ENCODE results near the gene ZNF319. TPM values are rescaled to one million over a fixed set of nuclear protein-coding genes. Genes with fewer than 3 reads are reported as not detected.

ZNF319 gene
- total RNA-seq, 4 donors from 2014 or later = 4.4 to 16.0 (median 8.0) TPM

DNA sequence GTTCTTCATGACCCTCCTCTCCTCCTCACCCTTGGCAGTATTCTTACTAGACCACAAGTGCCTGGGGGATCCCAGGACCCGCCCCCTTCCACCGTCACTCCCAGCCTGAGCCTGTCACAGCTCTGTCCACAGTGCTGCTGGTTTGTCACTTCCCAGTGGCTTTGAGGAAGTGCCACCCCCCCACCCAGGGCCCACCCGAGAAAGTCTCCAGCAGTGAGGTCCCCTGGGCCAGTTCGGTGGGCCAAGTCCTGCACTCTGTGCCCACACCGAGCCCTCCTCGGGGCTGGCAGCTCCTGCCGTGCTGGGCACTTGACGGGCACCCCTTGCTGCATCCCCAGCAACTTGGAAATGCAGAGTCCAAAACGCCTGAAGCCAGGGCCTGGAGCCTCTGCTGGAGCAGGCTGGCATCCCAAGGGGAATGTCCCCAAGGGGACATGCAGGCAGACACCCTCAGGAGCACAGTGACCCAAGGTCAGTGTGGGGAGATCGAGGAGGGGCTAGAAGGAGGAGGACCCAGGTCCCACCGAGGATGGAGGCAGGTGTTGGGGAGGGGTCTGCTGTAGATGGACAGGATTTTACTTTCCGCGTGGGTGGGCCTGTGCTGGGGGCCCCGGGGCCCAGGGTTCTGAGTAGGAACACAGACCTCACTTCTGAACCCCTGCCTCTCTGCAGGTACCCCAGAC is 40.6 kb upstream of the ZNF319 start:
- TF ChIP-seq POLR2A (IDR thresholded peaks at IDR 0.05) (no peak), POLR2AphosphoS5 (IDR thresholded peaks at IDR 0.05) (no peak), EP300 (IDR thresholded peaks at IDR 0.05) (no peak)
- TF ChIP-seq, protein P1, sequence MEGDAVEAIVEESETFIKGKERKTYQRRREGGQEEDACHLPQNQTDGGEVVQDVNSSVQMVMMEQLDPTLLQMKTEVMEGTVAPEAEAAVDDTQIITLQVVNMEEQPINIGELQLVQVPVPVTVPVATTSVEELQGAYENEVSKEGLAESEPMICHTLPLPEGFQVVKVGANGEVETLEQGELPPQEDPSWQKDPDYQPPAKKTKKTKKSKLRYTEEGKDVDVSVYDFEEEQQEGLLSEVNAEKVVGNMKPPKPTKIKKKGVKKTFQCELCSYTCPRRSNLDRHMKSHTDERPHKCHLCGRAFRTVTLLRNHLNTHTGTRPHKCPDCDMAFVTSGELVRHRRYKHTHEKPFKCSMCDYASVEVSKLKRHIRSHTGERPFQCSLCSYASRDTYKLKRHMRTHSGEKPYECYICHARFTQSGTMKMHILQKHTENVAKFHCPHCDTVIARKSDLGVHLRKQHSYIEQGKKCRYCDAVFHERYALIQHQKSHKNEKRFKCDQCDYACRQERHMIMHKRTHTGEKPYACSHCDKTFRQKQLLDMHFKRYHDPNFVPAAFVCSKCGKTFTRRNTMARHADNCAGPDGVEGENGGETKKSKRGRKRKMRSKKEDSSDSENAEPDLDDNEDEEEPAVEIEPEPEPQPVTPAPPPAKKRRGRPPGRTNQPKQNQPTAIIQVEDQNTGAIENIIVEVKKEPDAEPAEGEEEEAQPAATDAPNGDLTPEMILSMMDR (IDR thresholded peaks at IDR 0.05) = no peak
- peaks cover 0 to 80% of the 10 kb centered on the region in 2 donors for H3K36me3 ChIP-seq
- H3K27me3 ChIP-seq = no peaks in the 10 kb centered on the region

DNA sequence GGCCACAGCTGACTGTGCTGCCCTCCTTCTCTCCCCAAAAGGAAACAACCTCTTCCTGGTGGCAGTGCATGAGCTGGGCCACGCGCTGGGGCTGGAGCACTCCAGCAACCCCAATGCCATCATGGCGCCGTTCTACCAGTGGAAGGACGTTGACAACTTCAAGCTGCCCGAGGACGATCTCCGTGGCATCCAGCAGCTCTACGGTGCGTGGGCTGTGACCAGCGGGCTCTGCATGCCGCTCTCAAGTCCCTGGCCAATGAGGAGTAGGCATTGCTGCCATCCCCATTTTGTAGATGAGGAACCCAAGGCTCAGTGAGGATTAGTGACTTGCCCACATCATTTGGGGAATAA is 40.0 kb upstream of the ZNF319 start:
- ATAC-seq = no peak
- WGBS, 2 donors (ENCODE audit: low coverage in 1 of 2) = 95% methylated on average over 4 of the region's 12 CpGs; no CpG with 5 or more reads in 1 of the 2 donors
- H3K27ac ChIP-seq = no peak overlapping the region
- no peaks in the 10 kb centered on the region for H3K9me3 ChIP-seq
- H3K4me1 ChIP-seq = peaks cover 0 to 8% (median 0%) of the 10 kb centered on the region in 3 donors
- peaks cover 0 to 80% of the 10 kb centered on the region in 2 donors for H3K36me3 ChIP-seq
- TF ChIP-seq POLR2AphosphoS5 (IDR thresholded peaks at IDR 0.05) (no peak), POLR2A (IDR thresholded peaks at IDR 0.05) (no peak), EP300 (IDR thresholded peaks at IDR 0.05) (no peak)
- TF ChIP-seq, protein P1 (IDR thresholded peaks at IDR 0.05) = no peak
- H3K27me3 ChIP-seq = no peaks in the 10 kb centered on the region
- no peak overlapping the region for H3K4me3 ChIP-seq

More for the DNA sequence above, 40.6 kb upstream of the ZNF319 start:
- peaks cover 0 to 2% (median 0%) of the 10 kb centered on the region in 3 donors for H3K4me1 ChIP-seq
- no peaks in the 10 kb centered on the region for H3K9me3 ChIP-seq
- 80 to 91% methylated on average over 1 to 5 of the region's 14 CpGs for WGBS, 2 donors (ENCODE audit: low coverage in 1 of 2)
- no peak overlapping the region for H3K4me3 ChIP-seq
- no peak overlapping the region for H3K27ac ChIP-seq
- no peak for ATAC-seq

DNA sequence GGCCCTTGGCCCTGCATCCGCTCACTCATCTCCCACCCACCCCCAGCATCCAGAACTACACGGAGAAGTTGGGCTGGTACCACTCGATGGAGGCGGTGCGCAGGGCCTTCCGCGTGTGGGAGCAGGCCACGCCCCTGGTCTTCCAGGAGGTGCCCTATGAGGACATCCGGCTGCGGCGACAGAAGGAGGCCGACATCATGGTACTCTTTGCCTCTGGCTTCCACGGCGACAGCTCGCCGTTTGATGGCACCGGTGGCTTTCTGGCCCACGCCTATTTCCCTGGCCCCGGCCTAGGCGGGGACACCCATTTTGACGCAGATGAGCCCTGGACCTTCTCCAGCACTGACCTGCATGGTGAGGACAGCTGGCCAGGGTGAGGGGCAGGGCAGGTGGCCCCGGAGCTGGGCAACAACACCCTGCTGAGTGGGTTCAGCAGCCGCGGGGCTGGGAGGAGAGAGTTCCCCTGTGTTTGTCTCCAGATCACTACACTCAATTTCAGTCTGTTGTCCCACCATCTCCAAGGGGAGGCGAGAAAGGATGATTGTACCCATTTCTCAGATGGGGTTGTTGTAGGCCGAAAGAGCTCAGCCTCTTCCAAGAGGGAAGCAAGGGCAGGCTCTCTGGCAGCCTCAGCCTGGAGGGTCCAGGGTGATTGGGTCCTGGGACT is 39.5 kb upstream of the ZNF319 start:
- no peak for TF ChIP-seq POLR2A (IDR thresholded peaks at IDR 0.05)
- no peak for TF ChIP-seq EP300 (IDR thresholded peaks at IDR 0.05)
- TF ChIP-seq POLR2AphosphoS5 (IDR thresholded peaks at IDR 0.05) = no peak
- TF ChIP-seq, protein P1 (IDR thresholded peaks at IDR 0.05) = no peak
- H3K4me3 ChIP-seq = no peak overlapping the region
- 93 to 100% methylated on average over 2 to 5 of the region's 26 CpGs for WGBS, 2 donors (ENCODE audit: low coverage in 1 of 2)
- ATAC-seq = no peak
- H3K36me3 ChIP-seq = peaks cover 0 to 75% of the 10 kb centered on the region in 2 donors
- H3K27ac ChIP-seq = no peak overlapping the region
- H3K9me3 ChIP-seq = no peaks in the 10 kb centered on the region
- H3K4me1 ChIP-seq = peaks cover 0 to 8% (median 0%) of the 10 kb centered on the region in 3 donors
- no peaks in the 10 kb centered on the region for H3K27me3 ChIP-seq

DNA sequence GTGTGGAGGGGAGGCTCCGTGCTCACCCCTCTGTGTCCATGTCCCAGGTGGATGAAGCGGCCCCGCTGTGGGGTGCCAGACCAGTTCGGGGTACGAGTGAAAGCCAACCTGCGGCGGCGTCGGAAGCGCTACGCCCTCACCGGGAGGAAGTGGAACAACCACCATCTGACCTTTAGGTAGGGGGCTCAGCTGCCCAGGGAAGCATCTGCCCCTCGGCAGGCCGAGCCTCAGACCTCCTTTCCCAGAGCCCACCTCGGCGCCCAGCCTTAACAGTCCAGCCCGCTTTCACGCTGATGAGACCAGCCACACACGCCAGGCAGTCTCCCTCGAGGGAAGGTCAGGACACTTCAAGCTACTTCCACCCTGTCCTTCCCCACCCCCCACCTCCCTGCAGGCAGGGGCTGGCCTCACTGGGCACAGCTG is 37.8 kb upstream of the ZNF319 start:
- no peaks in the 10 kb centered on the region for H3K27me3 ChIP-seq
- peaks cover 0 to 17% (median 2%) of the 10 kb centered on the region in 3 donors for H3K4me1 ChIP-seq
- H3K27ac ChIP-seq = no peak overlapping the region
- no peak for ATAC-seq
- TF ChIP-seq POLR2AphosphoS5 (IDR thresholded peaks at IDR 0.05) = no peak
- no peak for TF ChIP-seq POLR2A (IDR thresholded peaks at IDR 0.05)
- TF ChIP-seq, protein P1 (IDR thresholded peaks at IDR 0.05) = no peak
- TF ChIP-seq EP300 (IDR thresholded peaks at IDR 0.05) = no peak
- WGBS, 2 donors (ENCODE audit: low coverage in 1 of 2) = 79 to 86% methylated on average over 10 to 16 of the region's 20 CpGs
- no peaks in the 10 kb centered on the region for H3K9me3 ChIP-seq
- peaks cover 0 to 58% of the 10 kb centered on the region in 2 donors for H3K36me3 ChIP-seq
- H3K4me3 ChIP-seq = no peak overlapping the region
